ENCODE measurements around the gene KIF26B.

GRCh38 chr1:245549996-245550719 lies 395.4 kb downstream of the KIF26B start:
- TF ChIP-seq, protein P1, sequence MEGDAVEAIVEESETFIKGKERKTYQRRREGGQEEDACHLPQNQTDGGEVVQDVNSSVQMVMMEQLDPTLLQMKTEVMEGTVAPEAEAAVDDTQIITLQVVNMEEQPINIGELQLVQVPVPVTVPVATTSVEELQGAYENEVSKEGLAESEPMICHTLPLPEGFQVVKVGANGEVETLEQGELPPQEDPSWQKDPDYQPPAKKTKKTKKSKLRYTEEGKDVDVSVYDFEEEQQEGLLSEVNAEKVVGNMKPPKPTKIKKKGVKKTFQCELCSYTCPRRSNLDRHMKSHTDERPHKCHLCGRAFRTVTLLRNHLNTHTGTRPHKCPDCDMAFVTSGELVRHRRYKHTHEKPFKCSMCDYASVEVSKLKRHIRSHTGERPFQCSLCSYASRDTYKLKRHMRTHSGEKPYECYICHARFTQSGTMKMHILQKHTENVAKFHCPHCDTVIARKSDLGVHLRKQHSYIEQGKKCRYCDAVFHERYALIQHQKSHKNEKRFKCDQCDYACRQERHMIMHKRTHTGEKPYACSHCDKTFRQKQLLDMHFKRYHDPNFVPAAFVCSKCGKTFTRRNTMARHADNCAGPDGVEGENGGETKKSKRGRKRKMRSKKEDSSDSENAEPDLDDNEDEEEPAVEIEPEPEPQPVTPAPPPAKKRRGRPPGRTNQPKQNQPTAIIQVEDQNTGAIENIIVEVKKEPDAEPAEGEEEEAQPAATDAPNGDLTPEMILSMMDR (IDR thresholded peaks at IDR 0.05; ENCODE audit: low read depth, low read length): no peak
- TF ChIP-seq EZH2phosphoT487 (IDR thresholded peaks at IDR 0.05; ENCODE audit: low read depth): no peak

Measured in OCI-LY3 (cell line).